ENCODE results near the gene NTNG1.

The NTNG1 gene

DNA sequence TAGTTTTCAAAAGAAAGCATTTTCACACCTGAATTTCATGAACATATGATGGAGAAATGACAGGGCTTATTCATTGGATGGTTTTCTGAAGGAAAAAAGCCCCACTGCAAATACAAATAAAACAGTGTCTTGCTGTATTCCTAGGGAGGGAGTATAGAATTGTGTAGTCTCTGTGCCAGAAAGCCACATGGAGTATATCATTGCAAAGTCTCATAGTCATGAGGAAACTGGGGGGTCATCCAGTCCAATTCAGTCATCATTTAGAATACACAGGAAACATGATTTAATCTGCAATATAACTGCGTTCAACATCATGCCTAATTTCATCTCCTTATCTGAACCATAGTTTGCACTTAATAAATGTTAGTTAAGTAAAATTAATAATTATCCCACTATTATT lies 222.3 kb downstream of the NTNG1 start:
- DNase-seq = no peak
- TF ChIP-seq POLR2A (IDR thresholded peaks at IDR 0.05; ENCODE audit: low read length) (no peak), GATA1 (IDR thresholded peaks at IDR 0.05; ENCODE audit: low read depth, low read length) (no peak)

DNA sequence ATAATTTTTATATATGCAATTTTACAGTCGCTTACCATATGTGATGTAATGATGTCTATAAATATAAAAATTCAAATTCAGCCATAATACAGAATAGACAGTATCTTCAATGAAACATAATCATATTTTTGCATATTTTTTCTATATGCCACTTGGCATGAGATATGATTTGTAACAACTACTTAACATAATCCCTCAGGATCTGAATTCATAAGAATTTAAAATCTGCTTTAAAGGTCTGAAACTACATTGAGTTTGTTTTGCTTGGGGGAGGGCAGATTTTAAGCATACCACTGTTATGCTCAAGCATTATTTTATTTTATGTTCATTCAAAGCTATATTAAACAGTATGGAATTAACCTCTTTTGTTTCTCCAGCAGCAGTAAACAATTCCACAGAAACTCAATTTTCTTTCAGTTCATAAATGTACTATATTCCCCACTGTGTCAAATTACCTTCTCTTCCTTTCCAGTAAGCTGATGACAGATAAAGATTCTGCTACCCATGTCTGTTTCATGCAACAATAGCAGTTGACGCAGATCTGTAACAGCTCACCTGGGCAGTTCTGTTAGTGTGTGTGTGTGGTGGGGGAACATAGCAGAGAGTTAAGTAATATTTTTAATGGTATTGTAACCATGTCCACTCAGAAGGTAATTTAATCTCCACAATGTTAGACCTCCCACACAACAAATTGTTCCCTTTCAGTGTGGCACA lies 224.8 kb downstream of the NTNG1 start:
- TF ChIP-seq GATA1 (IDR thresholded peaks at IDR 0.05; ENCODE audit: low read depth, low read length) (no peak), POLR2A (IDR thresholded peaks at IDR 0.05; ENCODE audit: low read length) (no peak)
- DNase-seq = no peak

DNA sequence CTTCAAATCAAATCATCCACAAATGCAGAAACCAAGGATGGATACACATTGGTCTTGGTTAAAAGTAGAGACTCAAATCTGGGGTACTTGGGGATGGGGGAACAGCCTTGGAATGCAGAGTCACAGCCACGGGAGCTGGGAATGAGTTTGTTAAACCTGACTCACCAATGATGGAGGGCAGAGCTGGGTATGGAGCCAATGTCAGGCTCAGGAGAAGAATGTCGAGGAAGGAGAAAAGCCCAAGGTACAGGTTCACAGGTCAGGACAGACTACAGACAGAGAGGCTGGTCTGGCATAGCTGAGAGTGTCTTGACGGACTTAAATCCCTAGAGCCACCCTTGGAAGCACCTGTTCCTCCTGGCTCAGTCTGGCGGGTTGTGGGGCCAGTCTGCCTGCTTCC lies 237.6 kb downstream of the NTNG1 start:
- TF ChIP-seq POLR2A (IDR thresholded peaks at IDR 0.05; ENCODE audit: low read length) = no peak
- TF ChIP-seq GATA1 (IDR thresholded peaks at IDR 0.05; ENCODE audit: low read depth, low read length) = no peak
- DNase-seq = no peak

DNA sequence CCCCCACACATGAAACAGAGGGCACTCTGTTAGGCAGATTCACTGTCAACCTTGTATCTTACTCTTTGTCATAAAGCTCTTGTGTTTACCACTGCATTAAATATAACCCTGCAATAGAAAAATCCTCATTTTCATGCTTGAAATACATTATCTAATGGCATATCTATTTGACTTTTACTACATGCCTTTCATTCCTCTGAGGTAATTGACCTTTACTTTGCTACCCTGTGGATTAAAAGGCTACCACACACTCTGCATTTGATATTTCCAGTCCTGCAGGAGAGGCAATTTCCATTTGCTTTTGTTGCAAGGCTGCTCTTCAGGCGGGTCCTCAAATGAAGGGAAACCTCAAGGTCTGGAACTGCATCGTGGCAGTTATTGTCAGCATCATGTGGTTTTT lies 238.0 kb downstream of the NTNG1 start:
- DNase-seq = no peak

DNA sequence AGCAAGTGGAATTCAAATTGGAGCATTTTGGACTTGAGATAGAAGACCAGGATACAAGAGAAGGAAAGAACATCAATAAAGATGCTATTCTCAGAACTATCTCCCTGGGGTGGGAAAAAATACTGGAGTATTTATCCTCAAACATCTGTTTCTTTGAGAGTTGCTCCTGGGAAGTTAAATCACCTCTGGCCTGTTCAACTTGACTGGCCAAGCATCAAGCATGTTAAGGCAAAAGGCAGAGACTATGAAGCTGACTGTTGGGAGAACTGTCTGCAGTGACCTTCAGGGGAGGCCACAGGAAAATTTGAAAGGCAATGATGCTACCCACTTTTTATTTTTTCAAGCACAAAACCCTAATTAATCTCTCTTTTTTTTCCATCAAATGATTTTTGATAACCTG lies 239.0 kb downstream of the NTNG1 start:
- no peak for DNase-seq
- TF ChIP-seq GATA1 (IDR thresholded peaks at IDR 0.05; ENCODE audit: low read depth, low read length) (no peak), POLR2A (IDR thresholded peaks at IDR 0.05; ENCODE audit: low read length) (no peak)

More for the DNA sequence above, 238.0 kb downstream of the NTNG1 start:
- TF ChIP-seq GATA1 (IDR thresholded peaks at IDR 0.05; ENCODE audit: low read depth, low read length) (no peak), POLR2A (IDR thresholded peaks at IDR 0.05; ENCODE audit: low read length) (no peak)

DNA sequence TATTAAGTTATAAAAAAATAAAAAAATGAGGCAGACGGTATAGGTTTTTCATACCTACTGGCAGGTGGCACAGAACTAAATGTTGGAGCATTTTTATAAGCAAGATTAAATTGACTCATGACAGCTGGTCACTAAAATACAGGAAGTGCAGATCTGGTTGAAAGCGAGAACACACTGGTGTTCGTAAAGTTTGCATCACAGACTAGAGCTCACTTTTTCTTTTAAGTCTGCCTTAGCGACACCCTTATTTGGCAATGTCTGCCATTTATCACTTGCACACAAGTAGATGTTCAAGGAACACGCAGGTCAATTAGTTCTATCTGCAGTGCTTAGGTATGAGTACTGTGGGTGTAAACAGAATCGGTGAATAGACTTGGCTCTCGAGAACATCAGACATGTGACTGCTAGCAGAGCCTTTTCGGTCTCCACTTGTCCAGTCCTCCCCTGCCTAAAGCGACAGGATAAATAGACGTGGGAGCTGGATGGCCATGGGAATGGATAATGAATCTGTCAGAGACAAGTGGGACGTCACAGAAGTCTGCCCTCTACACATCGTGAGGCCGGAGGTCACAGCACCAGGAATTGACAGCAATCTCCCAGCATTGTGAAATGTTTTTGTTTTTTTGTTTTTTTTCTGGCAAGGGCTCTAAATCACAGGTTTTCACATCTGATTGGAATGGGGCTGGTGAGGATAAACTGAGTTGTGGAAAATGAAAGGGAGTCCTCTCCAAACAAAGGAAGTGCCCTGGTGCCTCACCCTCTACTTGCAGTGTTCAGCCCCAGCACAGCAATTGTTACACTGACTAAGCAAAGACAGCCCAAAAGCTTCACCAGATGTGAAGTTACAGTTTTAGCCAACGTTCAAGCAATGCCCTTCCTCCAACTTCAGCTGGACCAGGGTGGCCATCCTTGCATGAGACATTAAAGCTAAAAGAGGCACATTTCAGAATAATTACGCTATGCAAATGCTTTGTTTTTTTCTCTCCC lies 248.9 kb downstream of the NTNG1 start:
- no peak for DNase-seq
- TF ChIP-seq GATA1 (IDR thresholded peaks at IDR 0.05; ENCODE audit: low read depth, low read length) = no peak
- no peak for TF ChIP-seq POLR2A (IDR thresholded peaks at IDR 0.05; ENCODE audit: low read length)

DNA sequence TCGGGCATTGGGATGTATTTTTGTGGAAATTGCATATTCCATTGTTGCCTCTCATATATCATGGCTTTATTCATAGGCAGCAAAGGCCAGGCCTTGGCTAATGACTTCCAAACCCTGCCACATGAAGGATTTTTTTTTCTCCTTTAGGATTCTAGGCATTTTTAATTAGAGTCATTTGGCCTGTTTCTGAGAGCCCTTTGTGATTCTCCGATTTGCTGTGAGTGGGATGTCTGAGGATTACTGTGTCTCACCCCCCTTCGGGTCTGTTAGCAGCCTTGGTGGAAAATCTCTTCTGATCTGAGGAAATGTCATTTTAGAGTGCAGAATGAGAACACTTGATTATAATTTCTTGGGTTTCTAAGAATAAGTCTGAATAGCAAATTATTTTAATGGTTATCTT lies 253.5 kb downstream of the NTNG1 start:
- TF ChIP-seq POLR2A (IDR thresholded peaks at IDR 0.05; ENCODE audit: low read length) (no peak), GATA1 (IDR thresholded peaks at IDR 0.05; ENCODE audit: low read depth, low read length) (no peak)
- no peak for DNase-seq

DNA sequence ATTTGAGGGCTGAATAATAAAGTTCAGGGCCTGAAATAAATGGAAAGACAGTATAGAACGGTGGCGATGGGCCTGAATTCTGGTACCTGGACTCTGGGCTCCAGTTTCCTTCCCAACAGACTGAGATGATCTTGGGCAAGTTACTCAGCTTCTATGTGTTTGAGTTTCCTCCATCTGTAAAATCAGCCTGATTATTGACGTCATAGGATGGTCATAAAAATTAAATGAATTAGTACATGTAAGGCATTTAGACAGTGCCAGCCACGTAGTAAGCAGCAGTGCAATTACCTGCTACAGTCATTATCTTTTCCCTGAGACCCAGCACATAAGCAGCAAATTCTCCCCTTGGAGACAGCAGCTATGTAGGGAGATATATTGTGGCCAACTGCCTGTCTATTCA lies 260.9 kb downstream of the NTNG1 start:
- no peak for TF ChIP-seq GATA1 (IDR thresholded peaks at IDR 0.05; ENCODE audit: low read depth, low read length)
- no peak for TF ChIP-seq POLR2A (IDR thresholded peaks at IDR 0.05; ENCODE audit: low read length)
- DNase-seq = no peak

DNA sequence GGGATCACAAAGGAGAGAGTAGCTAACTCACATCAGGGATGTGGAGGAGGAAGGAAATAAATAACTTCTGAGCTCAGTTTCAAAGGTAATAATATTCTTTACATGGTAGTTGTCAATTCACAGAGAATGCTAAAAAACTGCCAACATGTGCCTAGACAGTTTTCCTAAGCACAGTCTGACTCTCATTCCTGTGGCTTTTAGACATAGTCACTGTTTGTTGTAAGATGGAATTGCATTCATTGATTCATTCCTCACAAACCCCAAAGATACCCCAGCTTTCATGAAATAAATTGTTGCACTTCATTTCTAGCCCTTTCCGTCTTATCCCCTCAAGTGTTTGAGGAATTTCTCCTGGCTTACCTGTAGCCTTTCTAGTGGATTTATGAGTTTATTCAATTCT lies 263.9 kb downstream of the NTNG1 start:
- DNase-seq = no peak
- no peak for TF ChIP-seq POLR2A (IDR thresholded peaks at IDR 0.05; ENCODE audit: low read length)
- no peak for TF ChIP-seq GATA1 (IDR thresholded peaks at IDR 0.05; ENCODE audit: low read depth, low read length)

DNA sequence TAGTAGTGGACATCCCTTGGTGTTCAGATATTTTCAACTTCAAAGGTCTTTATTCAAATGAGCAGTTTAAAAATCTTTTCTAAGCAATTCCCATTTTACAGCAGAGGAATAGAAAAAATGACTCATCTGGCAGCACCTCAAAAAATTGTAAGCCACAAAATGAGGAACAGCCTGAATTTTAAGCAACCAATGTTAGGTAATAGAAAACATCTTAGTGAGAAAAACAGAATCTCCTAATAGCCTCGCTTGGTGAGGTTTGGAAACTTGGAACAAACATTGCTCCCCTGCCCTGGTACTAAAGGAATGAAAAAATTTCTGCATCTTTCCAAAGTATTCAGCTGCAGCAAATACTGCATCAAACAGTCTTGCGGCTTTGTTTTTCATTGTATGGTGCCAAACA lies 264.4 kb downstream of the NTNG1 start:
- no peak for DNase-seq
- no peak for TF ChIP-seq GATA1 (IDR thresholded peaks at IDR 0.05; ENCODE audit: low read depth, low read length)
- no peak for TF ChIP-seq POLR2A (IDR thresholded peaks at IDR 0.05; ENCODE audit: low read length)

DNA sequence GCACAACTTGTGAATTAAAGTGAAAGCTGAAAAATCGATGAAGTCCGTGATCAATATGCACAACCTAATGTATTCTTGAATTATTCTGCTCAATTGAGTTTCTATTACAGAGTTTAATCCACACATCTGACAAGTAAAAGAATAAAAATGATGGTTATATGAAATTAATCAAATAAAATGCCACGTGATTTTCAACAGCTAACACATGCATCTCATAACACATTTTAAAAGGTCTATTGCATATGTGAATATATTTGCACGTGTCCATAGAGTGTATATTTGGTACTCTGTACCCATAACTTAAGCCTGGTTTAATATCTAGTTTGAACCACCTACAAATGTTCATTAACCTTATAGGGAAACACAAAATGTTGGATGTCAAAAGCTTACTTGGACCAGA lies 266.2 kb downstream of the NTNG1 start:
- no peak for DNase-seq
- no peak for TF ChIP-seq GATA1 (IDR thresholded peaks at IDR 0.05; ENCODE audit: low read depth, low read length)
- no peak for TF ChIP-seq POLR2A (IDR thresholded peaks at IDR 0.05; ENCODE audit: low read length)

DNA sequence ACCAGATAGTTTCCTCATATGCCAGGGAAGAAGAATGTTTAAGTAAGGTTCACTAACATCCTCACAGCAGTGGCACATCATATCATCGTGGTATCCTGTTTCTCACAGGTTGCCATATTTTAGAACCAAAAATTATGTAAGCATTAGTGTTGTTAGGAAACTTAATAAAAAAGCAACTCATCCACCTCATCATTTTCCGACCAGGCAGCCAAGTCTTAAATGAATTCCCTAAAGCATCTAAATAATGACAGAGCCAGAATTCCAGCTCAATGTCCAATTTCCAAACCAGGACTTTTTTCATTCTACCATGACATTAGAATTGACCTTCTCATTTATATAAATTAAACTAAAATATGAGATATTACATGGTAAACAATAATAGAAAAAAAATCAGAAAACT lies 272.7 kb downstream of the NTNG1 start:
- TF ChIP-seq POLR2A (IDR thresholded peaks at IDR 0.05; ENCODE audit: low read length) = no peak
- DNase-seq = no peak

DNA sequence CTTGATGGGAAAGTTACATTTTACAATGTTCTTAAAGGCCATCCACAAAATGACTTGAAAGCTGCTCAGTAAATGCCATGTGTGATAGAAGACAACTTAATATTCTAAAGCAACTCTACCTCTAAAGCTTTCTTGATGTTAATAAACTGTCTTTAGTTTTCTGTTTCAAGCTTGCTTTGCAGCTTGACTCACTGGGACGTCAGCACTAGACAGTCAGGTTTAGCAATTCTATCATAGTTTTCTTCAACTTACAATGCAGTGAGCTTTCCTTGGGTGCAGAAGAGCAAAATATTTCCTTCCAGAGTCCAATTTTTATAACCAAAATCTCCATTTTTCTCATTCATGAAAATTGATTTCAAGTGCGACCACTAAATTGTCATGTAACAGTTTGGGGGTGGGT lies 273.1 kb downstream of the NTNG1 start:
- DNase-seq = no peak
- TF ChIP-seq GATA1 (IDR thresholded peaks at IDR 0.05; ENCODE audit: low read depth, low read length) (no peak), POLR2A (IDR thresholded peaks at IDR 0.05; ENCODE audit: low read length) (no peak)

DNA sequence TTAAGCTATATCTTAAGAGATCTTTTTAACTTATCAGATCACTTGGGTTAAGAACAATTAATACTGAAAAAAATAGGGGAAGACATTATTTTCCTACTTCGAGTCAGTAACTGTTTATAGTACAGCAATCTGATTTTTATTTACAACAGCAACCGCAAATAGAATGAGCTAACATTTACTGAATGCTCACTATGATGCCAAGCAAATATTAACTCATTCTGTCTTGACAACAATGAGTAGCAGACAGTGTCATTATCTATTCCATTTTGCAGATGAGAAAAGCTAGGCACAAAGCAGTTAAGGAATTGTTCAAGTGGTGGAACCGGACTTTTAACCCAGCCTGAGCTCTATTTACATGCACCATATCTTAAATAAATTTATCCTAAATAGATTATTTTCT lies 273.7 kb downstream of the NTNG1 start:
- TF ChIP-seq GATA1 (IDR thresholded peaks at IDR 0.05; ENCODE audit: low read depth, low read length) (no peak), POLR2A (IDR thresholded peaks at IDR 0.05; ENCODE audit: low read length) (no peak)
- no peak for DNase-seq

DNA sequence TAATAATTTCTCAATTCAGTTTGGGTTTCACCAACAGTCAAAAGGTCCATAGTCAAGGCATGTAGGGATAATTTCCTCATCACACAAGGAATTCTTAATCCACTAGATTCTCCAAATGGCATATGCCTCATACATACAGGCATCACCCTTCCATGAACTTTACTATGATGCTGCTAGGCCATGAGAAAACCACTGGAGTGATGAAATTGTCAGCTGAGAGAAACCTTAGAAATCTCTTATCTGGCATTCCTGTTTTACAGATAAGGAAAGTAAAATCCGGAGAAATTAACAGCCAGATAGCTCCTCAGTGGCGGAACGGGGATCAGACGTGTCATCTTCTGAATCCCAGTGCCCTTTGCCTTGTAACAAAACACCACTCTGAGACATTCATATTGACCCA lies 274.4 kb downstream of the NTNG1 start:
- TF ChIP-seq GATA1 (IDR thresholded peaks at IDR 0.05; ENCODE audit: low read depth, low read length) = no peak
- TF ChIP-seq POLR2A (IDR thresholded peaks at IDR 0.05; ENCODE audit: low read length) = no peak
- DNase-seq = no peak

All from erythroblast (primary cell).